Psoas muscle (tissue), 8 donors: ENCODE results near the gene CREB3L1. TPM values are rescaled to one million over a fixed set of nuclear protein-coding genes. Genes with fewer than 3 reads are reported as not detected.
"Not testable (repeated sequence)": the region's sequence is repeated elsewhere in the genome, so short reads cannot be mapped to it uniquely, and the experiment has no call there.

Experiments used
- ATAC-seq, 4 donors: fragments of 200-7000 bp; cut with Tn5 transposase; one replicate each; pipeline ENCODE4 v1.9.1; 2020; ENCODE audit warnings: moderate library complexity in 3 of 4, mild to moderate bottlenecking in 2 of 4
- DNase-seq, 2 donors: peaks; one replicate each; pipeline ENCODE4 v3.0.0-alpha.2; 2020
- H3K27ac ChIP-seq: fragments of 200-600 bp; one replicate; pipeline ENCODE4 v1.8.0; 2022
- H3K27me3 ChIP-seq, 3 donors: fragments of 200-600 bp in 1 of 3; one replicate each; pipeline versions ENCODE4 v1.6.1 to v1.8.0; 2013 to 2022; ENCODE audit warnings: low read length in 2 of 3, mild to moderate bottlenecking in 2 of 3, moderate library complexity in 1 of 3; ENCODE audit not compliant: insufficient read depth in 3 of 3
- H3K36me3 ChIP-seq, 2 donors: fragments of 200-600 bp in 1 of 2; one replicate each; pipeline versions ENCODE4 v1.6.1 to v1.8.0; 2013 to 2022; ENCODE audit warnings: low read depth in 1 of 2, mild to moderate bottlenecking in 1 of 2, moderate library complexity in 1 of 2; ENCODE audit not compliant: insufficient read depth in 1 of 2
- H3K4me1 ChIP-seq: fragments of 200-600 bp; one replicate; pipeline ENCODE4 v1.8.0; 2022
- H3K4me3 ChIP-seq: fragments of 200-600 bp; one replicate; pipeline ENCODE4 v1.8.0; 2022; ENCODE audit warnings: mild to moderate bottlenecking
- H3K9me3 ChIP-seq: fragments of 200-600 bp; one replicate; pipeline ENCODE4 v1.8.0; 2022
- WGBS, 3 donors: extraction: QIAGEN DNeasy Blood & Tissue Kit; methylation state at CpG; one replicate each; pipeline versions ENCODE4 v1.1.6 to v1.1.7; 2013; 5-methylcytosine and 5-hydroxymethylcytosine counted together
- intact Hi-C, 2 donors: fragments of 100-400 bp; cut with DNase I; formaldehyde crosslinking; loops; one replicate each; pipeline versions ENCODE4 v1.11.0 to v1.14.2; 2022
- polyA plus RNA-seq, 3 donors: library from polyadenylated mRNA; stranded (reverse); fragments of 200-250 nt; gene quantifications; one replicate each; pipeline ENCODE4 v1.2.3, GENCODE V29; 2013
- total RNA-seq, 4 donors: library from RNA; stranded (reverse); fragmentation: NEBNext Ultra II Directional in 2 of 4; extraction: Animal tissue kit (Norgen Biotek cat#: 25700) in 2 of 4; gene quantifications; one replicate each; pipeline versions ENCODE4 v1.2.1 to v1.2.4, GENCODE V29; 2021 to 2023
- TF ChIP-seq, protein P1 (sequence below): fragments of 200-600 bp; IDR thresholded peaks from one replicate; pipeline ENCODE4 v1.8.0; 2022; ENCODE audit warnings: antibody characterized with exemption
- donor health status: healthy with polysubstance abuse.
- donor health status: DM: no; HTN: no; CAD: no; lungs with moderate emphysema.
- donor health status: Bipolar disorder and iron deficiency.
- donor health status: healthy.
- donor health status: DM: yes; HTN: yes; CAD: no.
- donor health status: DM: no; HTN: no; CAD: no.
- donor health status: DM: no; HTN: no; CAD: no.
- donor health status: DM: yes; HTN: yes; CAD: no.

Gene CREB3L1
- total and polyA plus RNA-seq, 7 donors: 1.4 to 6.9 (median 2.2) TPM

DNA sequence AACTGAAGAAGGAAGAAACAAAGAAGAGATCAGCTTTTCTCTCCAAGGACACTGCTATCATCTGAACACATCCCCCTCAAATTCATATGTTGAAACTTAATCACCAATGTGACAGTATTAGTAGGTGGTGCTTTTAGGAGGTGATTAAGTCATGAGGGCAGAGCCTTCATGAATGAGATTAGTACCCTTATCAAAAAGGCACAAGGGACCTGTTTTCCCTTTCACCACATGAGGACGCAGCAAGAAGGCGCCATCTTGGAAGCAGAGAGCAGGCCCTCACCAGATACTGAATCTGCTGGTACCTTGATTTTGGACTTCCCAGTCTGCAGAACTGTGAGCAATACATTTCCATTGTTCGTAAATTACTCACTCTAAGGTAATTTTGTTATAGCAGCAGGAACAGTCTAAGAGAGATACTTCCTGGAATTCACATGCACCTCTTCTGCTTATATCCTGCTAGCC is 20.9 kb upstream of the CREB3L1 start:
- ATAC-seq (no peak), DNase-seq (no peak)
- Histone ChIP-seq H3K27ac (no peak overlapping the region), H3K36me3 (no peaks in the 10 kb centered on the region), H3K27me3 (no peaks in the 10 kb centered on the region), H3K4me3 (no peak overlapping the region), H3K4me1 (no peaks in the 10 kb centered on the region), H3K9me3 (no peaks in the 10 kb centered on the region)
- intact Hi-C loops: no loop called here
- WGBS, 3 donors: 95 to 99% (median 96%) methylated on average over 3 of the region's 3 CpGs
- TF ChIP-seq, protein P1, sequence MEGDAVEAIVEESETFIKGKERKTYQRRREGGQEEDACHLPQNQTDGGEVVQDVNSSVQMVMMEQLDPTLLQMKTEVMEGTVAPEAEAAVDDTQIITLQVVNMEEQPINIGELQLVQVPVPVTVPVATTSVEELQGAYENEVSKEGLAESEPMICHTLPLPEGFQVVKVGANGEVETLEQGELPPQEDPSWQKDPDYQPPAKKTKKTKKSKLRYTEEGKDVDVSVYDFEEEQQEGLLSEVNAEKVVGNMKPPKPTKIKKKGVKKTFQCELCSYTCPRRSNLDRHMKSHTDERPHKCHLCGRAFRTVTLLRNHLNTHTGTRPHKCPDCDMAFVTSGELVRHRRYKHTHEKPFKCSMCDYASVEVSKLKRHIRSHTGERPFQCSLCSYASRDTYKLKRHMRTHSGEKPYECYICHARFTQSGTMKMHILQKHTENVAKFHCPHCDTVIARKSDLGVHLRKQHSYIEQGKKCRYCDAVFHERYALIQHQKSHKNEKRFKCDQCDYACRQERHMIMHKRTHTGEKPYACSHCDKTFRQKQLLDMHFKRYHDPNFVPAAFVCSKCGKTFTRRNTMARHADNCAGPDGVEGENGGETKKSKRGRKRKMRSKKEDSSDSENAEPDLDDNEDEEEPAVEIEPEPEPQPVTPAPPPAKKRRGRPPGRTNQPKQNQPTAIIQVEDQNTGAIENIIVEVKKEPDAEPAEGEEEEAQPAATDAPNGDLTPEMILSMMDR: no peak

DNA sequence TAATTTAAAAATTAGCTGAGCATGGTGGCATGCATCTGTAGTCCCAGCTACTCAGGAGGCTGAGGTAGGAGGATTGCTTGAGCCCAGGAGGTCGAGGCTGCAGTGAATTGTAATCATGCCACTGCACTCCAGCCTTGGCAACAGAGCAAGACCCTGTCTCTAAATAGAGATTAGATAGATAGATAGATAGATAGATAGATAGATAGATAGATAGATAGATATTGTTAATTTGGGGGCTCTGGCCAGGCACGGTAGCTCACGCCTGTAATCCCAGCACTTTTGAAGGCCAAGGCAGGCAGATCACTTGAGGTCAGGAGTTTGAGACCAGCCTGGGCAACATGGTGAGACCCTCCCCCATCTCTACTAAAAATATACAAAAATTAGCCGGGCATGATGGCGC is 18.1 kb upstream of the CREB3L1 start:
- H3K27ac ChIP-seq, ATAC-seq: not testable (repeated sequence)
- 86 to 94% (median 89%) methylated on average over 5 of the region's 5 CpGs for WGBS, 3 donors

GRCh38 chr11:46259971-46260560 is 17.4 kb upstream of the CREB3L1 start:
- Histone ChIP-seq H3K27me3 (no peaks in the 10 kb centered on the region), H3K4me3 (no peak overlapping the region), H3K4me1 (no peaks in the 10 kb centered on the region), H3K36me3 (no peaks in the 10 kb centered on the region), H3K9me3 (no peaks in the 10 kb centered on the region), H3K27ac (no peak overlapping the region)
- ATAC-seq (no peak), DNase-seq (no peak)
- intact Hi-C loops: no loop called here
- TF ChIP-seq, protein P1: no peak
- WGBS, 3 donors: 74 to 82% (median 81%) methylated on average over 10 of the region's 10 CpGs

More for the DNA sequence above, 18.1 kb upstream of the CREB3L1 start:
- H3K9me3 ChIP-seq, intact Hi-C loops, H3K4me1 ChIP-seq, DNase-seq, H3K4me3 ChIP-seq, H3K27me3 ChIP-seq, H3K36me3 ChIP-seq: not testable (repeated sequence)

GRCh38 chr11:46263120-46263519 is 14.3 kb upstream of the CREB3L1 start:
- Histone ChIP-seq H3K36me3 (no peaks in the 10 kb centered on the region), H3K27me3 (no peaks in the 10 kb centered on the region), H3K4me1 (no peaks in the 10 kb centered on the region), H3K4me3 (no peak overlapping the region), H3K9me3 (no peaks in the 10 kb centered on the region), H3K27ac (no peak overlapping the region)
- ATAC-seq (no peak), DNase-seq (no peak)
- intact Hi-C loops: no loop called here
- WGBS, 3 donors: 88 to 99% (median 89%) methylated on average over 3 of the region's 3 CpGs
- TF ChIP-seq, protein P1: no peak

DNA sequence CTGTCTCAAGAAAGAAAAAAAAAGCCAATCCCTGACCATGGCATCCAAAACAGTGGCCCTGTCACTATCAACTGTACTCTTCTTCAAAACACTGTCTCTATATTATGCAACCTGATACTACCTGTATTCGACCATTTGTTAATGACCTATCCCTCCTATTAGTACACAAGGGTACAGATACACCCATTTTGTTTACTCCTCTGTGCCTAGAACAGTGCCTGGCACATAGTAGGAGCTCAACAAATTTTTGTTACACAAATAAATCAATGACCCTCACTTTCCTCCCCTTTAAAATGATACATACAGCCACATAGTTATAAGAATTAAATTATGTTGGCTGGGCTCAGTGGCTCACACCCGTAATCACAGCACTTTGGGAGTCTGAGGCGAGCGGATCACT is 13.4 kb upstream of the CREB3L1 start:
- TF ChIP-seq, protein P1: no peak
- no peaks in the 10 kb centered on the region for H3K9me3 ChIP-seq
- no peaks in the 10 kb centered on the region for H3K36me3 ChIP-seq
- no peak overlapping the region for H3K27ac ChIP-seq
- ATAC-seq: no peak
- 90 to 95% (median 95%) methylated on average over 4 of the region's 4 CpGs for WGBS, 3 donors
- H3K27me3 ChIP-seq: no peaks in the 10 kb centered on the region
- intact Hi-C loops: no loop called here
- no peaks in the 10 kb centered on the region for H3K4me1 ChIP-seq
- no peak overlapping the region for H3K4me3 ChIP-seq
- no peak for DNase-seq
